ENCODE data around the gene LCMT2.

The LCMT2 gene

GRCh38 chr15:43318990-43319771, 11.2 kb downstream of the LCMT2 start:
- no peaks in the 10 kb centered on the region for H3K27me3 ChIP-seq (ENCODE audit: control insufficient read depth, insufficient read depth, low read length)
- no peak overlapping the region for H3K27ac ChIP-seq
- H3K4me3 ChIP-seq (ENCODE audit: low read depth, low read length): no peak overlapping the region
- H3K36me3 ChIP-seq (ENCODE audit: control insufficient read depth, insufficient read depth, low read length): no peaks in the 10 kb centered on the region
- H3K79me2 ChIP-seq: no peaks in the 10 kb centered on the region
- H2AFZ ChIP-seq: no peak overlapping the region
- H3K4me1 ChIP-seq: no peaks in the 10 kb centered on the region
- TF ChIP-seq, protein P1, sequence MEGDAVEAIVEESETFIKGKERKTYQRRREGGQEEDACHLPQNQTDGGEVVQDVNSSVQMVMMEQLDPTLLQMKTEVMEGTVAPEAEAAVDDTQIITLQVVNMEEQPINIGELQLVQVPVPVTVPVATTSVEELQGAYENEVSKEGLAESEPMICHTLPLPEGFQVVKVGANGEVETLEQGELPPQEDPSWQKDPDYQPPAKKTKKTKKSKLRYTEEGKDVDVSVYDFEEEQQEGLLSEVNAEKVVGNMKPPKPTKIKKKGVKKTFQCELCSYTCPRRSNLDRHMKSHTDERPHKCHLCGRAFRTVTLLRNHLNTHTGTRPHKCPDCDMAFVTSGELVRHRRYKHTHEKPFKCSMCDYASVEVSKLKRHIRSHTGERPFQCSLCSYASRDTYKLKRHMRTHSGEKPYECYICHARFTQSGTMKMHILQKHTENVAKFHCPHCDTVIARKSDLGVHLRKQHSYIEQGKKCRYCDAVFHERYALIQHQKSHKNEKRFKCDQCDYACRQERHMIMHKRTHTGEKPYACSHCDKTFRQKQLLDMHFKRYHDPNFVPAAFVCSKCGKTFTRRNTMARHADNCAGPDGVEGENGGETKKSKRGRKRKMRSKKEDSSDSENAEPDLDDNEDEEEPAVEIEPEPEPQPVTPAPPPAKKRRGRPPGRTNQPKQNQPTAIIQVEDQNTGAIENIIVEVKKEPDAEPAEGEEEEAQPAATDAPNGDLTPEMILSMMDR (IDR thresholded peaks at IDR 0.05): no peak
- H3K4me2 ChIP-seq (ENCODE audit: low read length): no peak overlapping the region
- H3K9me3 ChIP-seq (ENCODE audit: control insufficient read depth, low read length): no peaks in the 10 kb centered on the region
- H3K9ac ChIP-seq: no peak overlapping the region

GRCh38 chr15:43317566-43318184, 12.7 kb downstream of the LCMT2 start:
- no peak overlapping the region for H3K9ac ChIP-seq
- no peak overlapping the region for H3K4me2 ChIP-seq (ENCODE audit: low read length)
- no peak overlapping the region for H3K27ac ChIP-seq
- no peaks in the 10 kb centered on the region for H3K36me3 ChIP-seq (ENCODE audit: control insufficient read depth, insufficient read depth, low read length)
- H3K4me1 ChIP-seq: no peaks in the 10 kb centered on the region
- H3K27me3 ChIP-seq (ENCODE audit: control insufficient read depth, insufficient read depth, low read length): no peaks in the 10 kb centered on the region
- no peak overlapping the region for H3K4me3 ChIP-seq (ENCODE audit: low read depth, low read length)
- no peaks in the 10 kb centered on the region for H3K9me3 ChIP-seq (ENCODE audit: control insufficient read depth, low read length)
- H2AFZ ChIP-seq: no peak overlapping the region
- TF ChIP-seq, protein P1 (IDR thresholded peaks at IDR 0.05): no peak
- H3K79me2 ChIP-seq: no peaks in the 10 kb centered on the region

DNA sequence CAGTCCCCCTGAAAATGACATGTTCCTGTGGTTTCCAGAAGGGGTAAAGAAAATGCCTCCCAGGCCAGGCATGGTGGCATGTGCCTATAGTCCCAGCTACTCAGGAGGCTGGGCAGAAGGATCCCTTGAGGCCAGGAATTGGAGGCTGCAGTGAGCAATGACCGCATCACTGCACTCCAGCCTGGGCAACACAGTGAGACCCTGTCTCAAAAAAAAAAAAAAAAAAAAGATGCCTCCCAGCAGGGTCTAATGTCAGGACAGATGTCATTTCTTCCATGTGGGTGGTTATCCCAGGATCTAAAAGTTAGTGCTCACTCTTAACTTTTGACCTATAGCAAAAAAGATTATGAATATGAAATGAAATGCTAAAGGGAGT, 13.4 kb downstream of the LCMT2 start:
- H3K27ac ChIP-seq: no peak overlapping the region
- no peaks in the 10 kb centered on the region for H3K27me3 ChIP-seq (ENCODE audit: control insufficient read depth, insufficient read depth, low read length)
- H3K9ac ChIP-seq: no peak overlapping the region
- H3K9me3 ChIP-seq (ENCODE audit: control insufficient read depth, low read length): no peaks in the 10 kb centered on the region
- H2AFZ ChIP-seq: no peak overlapping the region
- no peaks in the 10 kb centered on the region for H3K79me2 ChIP-seq
- TF ChIP-seq, protein P1 (IDR thresholded peaks at IDR 0.05): no peak
- H3K36me3 ChIP-seq (ENCODE audit: control insufficient read depth, insufficient read depth, low read length): no peaks in the 10 kb centered on the region
- no peak overlapping the region for H3K4me3 ChIP-seq (ENCODE audit: low read depth, low read length)
- H3K4me1 ChIP-seq: no peaks in the 10 kb centered on the region
- H3K4me2 ChIP-seq (ENCODE audit: low read length): no peak overlapping the region

- no peaks in the 10 kb centered on the region for H3K27me3 ChIP-seq (ENCODE audit: control insufficient read depth, insufficient read depth, low read length)
- H3K4me1 ChIP-seq: no peaks in the 10 kb centered on the region
- no peak overlapping the region for H3K4me3 ChIP-seq (ENCODE audit: low read depth, low read length)
- TF ChIP-seq, protein P1 (IDR thresholded peaks at IDR 0.05): no peak
- H3K4me2 ChIP-seq (ENCODE audit: low read length): no peak overlapping the region
- H3K9ac ChIP-seq: no peak overlapping the region
- no peaks in the 10 kb centered on the region for H3K79me2 ChIP-seq
- H3K9me3 ChIP-seq (ENCODE audit: control insufficient read depth, low read length): no peaks in the 10 kb centered on the region
- no peak overlapping the region for H3K27ac ChIP-seq
- no peaks in the 10 kb centered on the region for H3K36me3 ChIP-seq (ENCODE audit: control insufficient read depth, insufficient read depth, low read length)
- no peak overlapping the region for H2AFZ ChIP-seq
Measured at GRCh38 chr15:43316016-43316970, 14.1 kb downstream of the LCMT2 start.

Measured in parathyroid adenoma (tissue), 2 donors.